ENCODE data around the gene DEAF1. TPM values are rescaled to one million over a fixed set of nuclear protein-coding genes. Genes with fewer than 3 reads are reported as not detected.
"Not testable (repeated sequence)": the region's sequence is repeated elsewhere in the genome, so short reads cannot be mapped to it uniquely, and the experiment has no call there.

Gene DEAF1
- total RNA-seq, 4 donors from 2014 or later = 31.6 to 54.3 (median 41.2) TPM

- no peak for TF ChIP-seq POLR2A (IDR thresholded peaks at IDR 0.05)
- no peak for TF ChIP-seq CTCF (IDR thresholded peaks at IDR 0.05)
- TF ChIP-seq EP300 (IDR thresholded peaks at IDR 0.05) = no peak
- Histone ChIP-seq H3K4me3 (no peak overlapping the region), H3K4me1 (no peaks in the 10 kb centered on the region), H3K27me3 (no peaks in the 10 kb centered on the region), H3K9me3 (no peaks in the 10 kb centered on the region), H3K36me3 (peaks cover 0 to 74% (median under 1%) of the 10 kb centered on the region in 3 donors), H3K27ac (no peak overlapping the region)
- WGBS, 2 donors = 89 to 91% methylated on average over 15 of the region's 15 CpGs
- DNase-seq (ENCODE audit: low spot score in 2 of 2) = no peak
Measured at GRCh38 chr11:653837-654236, 41.2 kb downstream of the DEAF1 start.

GRCh38 chr11:653136-653535 is 41.9 kb downstream of the DEAF1 start:
- 83 to 85% methylated on average over 14 of the region's 14 CpGs for WGBS, 2 donors

GRCh38 chr11:650482-650881 is 44.5 kb downstream of the DEAF1 start:
- Histone ChIP-seq H3K4me3 (no peak overlapping the region), H3K9me3 (no peaks in the 10 kb centered on the region), H3K36me3 (peaks cover 0 to 68% (median 0%) of the 10 kb centered on the region in 3 donors), H3K27ac (no peak overlapping the region), H3K27me3 (no peaks in the 10 kb centered on the region), H3K4me1 (no peaks in the 10 kb centered on the region)
- TF ChIP-seq POLR2A (IDR thresholded peaks at IDR 0.05) = no peak
- TF ChIP-seq EP300 (IDR thresholded peaks at IDR 0.05) = no peak
- no peak for TF ChIP-seq CTCF (IDR thresholded peaks at IDR 0.05)
- WGBS, 2 donors = 81 to 88% methylated on average over 10 of the region's 10 CpGs
- DNase-seq (ENCODE audit: low spot score in 2 of 2) = no peak

More at GRCh38 chr11:653136-653535, 41.9 kb downstream of the DEAF1 start:
- peaks cover 0 to 70% (median 0%) of the 10 kb centered on the region in 3 donors for H3K36me3 ChIP-seq
- H3K27me3 ChIP-seq; H3K4me1 ChIP-seq; H3K9me3 ChIP-seq; H3K27ac ChIP-seq; H3K4me3 ChIP-seq; DNase-seq (ENCODE audit: low spot score in 2 of 2): not testable (repeated sequence)

DNA sequence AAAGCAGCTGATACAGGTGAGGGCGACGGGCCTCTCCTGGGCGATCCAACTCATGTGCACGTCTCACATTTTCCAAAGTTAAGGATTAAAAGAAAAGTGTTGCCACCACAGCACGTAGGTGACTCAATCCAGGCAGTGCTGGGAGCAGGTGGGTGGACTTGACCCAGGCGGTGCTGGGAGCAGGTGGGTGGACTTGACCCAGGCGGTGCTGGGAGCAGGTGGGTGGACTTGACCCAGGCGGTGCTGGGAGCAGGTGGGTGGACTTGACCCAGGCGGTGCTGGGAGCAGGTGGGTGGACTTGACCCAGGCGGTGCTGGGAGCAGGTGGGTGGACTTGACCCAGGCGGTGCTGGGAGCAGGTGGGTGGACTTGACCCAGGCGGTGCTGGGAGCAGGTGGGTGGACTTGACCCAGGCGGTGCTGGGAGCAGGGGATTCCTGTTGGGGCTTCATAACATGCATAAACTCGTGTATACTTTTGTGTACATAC is 47.3 kb downstream of the DEAF1 start:
- 74 to 77% methylated on average over 10 to 11 of the region's 14 CpGs for WGBS, 2 donors
- not testable (repeated sequence) for H3K9me3 ChIP-seq; H3K27ac ChIP-seq; H3K4me1 ChIP-seq; H3K27me3 ChIP-seq; H3K4me3 ChIP-seq; DNase-seq (ENCODE audit: low spot score in 2 of 2)
- peaks cover 0 to 67% (median 4%) of the 10 kb centered on the region in 3 donors for H3K36me3 ChIP-seq

GRCh38 chr11:646214-646613 is 48.8 kb downstream of the DEAF1 start:
- H3K4me1 ChIP-seq = no peaks in the 10 kb centered on the region
- 75 to 77% methylated on average over 14 of the region's 14 CpGs for WGBS, 2 donors
- no peak for DNase-seq (ENCODE audit: low spot score in 2 of 2)

DNA sequence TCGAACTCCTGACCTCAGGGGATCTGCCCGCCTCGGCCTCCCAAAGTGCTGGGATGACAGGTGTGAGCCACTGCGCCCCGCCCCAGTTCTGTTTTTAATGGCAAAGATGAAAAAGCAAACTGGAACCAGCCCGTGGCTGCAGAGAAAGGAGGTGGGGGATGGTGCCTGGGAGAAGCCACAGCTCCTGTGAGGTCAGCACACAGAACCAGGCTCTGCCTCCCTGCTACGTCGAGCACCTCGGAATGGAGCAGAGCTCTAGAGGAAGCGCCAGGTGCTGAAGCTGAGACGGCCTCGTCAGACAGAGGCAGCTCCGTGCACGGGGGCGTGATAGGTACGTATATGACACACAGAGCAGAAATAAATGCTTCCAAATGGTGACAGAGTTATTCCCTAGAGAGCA is 49.5 kb downstream of the DEAF1 start:
- Histone ChIP-seq H3K4me3 (no peak overlapping the region), H3K27ac (no peak overlapping the region), H3K4me1 (no peaks in the 10 kb centered on the region), H3K9me3 (no peaks in the 10 kb centered on the region), H3K27me3 (no peaks in the 10 kb centered on the region), H3K36me3 (peaks cover 0 to 70% (median 4%) of the 10 kb centered on the region in 3 donors)
- TF ChIP-seq CTCF (IDR thresholded peaks at IDR 0.05) (no peak), EP300 (IDR thresholded peaks at IDR 0.05) (no peak), POLR2A (IDR thresholded peaks at IDR 0.05) (no peak)
- 82 to 86% methylated on average over 16 of the region's 16 CpGs for WGBS, 2 donors
- DNase-seq (ENCODE audit: low spot score in 2 of 2) = no peak

More at GRCh38 chr11:646214-646613, 48.8 kb downstream of the DEAF1 start:
- no peaks in the 10 kb centered on the region for H3K9me3 ChIP-seq
- H3K27ac ChIP-seq = no peak overlapping the region
- H3K27me3 ChIP-seq = no peaks in the 10 kb centered on the region
- peaks cover 0 to 70% (median 4%) of the 10 kb centered on the region in 3 donors for H3K36me3 ChIP-seq
- H3K4me3 ChIP-seq = no peak overlapping the region
- TF ChIP-seq CTCF (IDR thresholded peaks at IDR 0.05) = no peak
- no peak for TF ChIP-seq EP300 (IDR thresholded peaks at IDR 0.05)
- no peak for TF ChIP-seq POLR2A (IDR thresholded peaks at IDR 0.05)
